Thyroid gland (tissue), 4 donors: ENCODE results near the gene DENND1C. TPM values are rescaled to one million over a fixed set of nuclear protein-coding genes. Genes with fewer than 3 reads are reported as not detected.

Experiments used
- DNase-seq, 2 donors: peaks; one replicate each; pipeline ENCODE4 v3.0.0-alpha.2; 2019
- H3K27ac ChIP-seq, 3 donors: fragments of 200-600 bp; sonication (generic); 1 replicate in 2 of 3; 2 replicates in 1 of 3; pipeline ENCODE4 v1.5.1; 2016 to 2019; ENCODE audit warnings: mild to moderate bottlenecking in 1 of 3, moderate library complexity in 1 of 3
- H3K27me3 ChIP-seq: fragments of 200-600 bp; sonication (generic); one replicate; pipeline ENCODE4 v1.5.1; 2019
- H3K36me3 ChIP-seq, 2 donors: fragments of 200-600 bp; sonication (generic); one replicate each; pipeline ENCODE4 v1.5.1; 2016 to 2019
- H3K4me1 ChIP-seq, 2 donors: fragments of 200-600 bp; sonication (generic); one replicate each; pipeline ENCODE4 v1.5.1; 2017 to 2019
- H3K4me3 ChIP-seq, 3 donors: fragments of 200-600 bp; sonication (generic); replicated peaks in 1 of 3; 1 replicate in 2 of 3; 2 replicates in 1 of 3; pipeline ENCODE4 v1.5.1; 2016; ENCODE audit warnings: mild to moderate bottlenecking in 1 of 3
- H3K9me3 ChIP-seq: fragments of 200-600 bp; sonication (generic); one replicate; pipeline ENCODE4 v1.5.1; 2017
- POLR2A ChIP-seq, 2 donors: fragments of 450-650 bp; IDR thresholded peaks; one replicate each; pipeline ENCODE4 v1.6.1; 2017; ENCODE audit warnings: antibody characterized with exemption in 2 of 2, mild to moderate bottlenecking in 2 of 2, moderate library complexity in 1 of 2
- WGBS, 2 donors: methylation state at CpG; one replicate each; pipeline ENCODE4 v1.1.5; 2017; 5-methylcytosine and 5-hydroxymethylcytosine counted together
- intact Hi-C: fragments of 100-400 bp; cut with DNase I; formaldehyde crosslinking; loops from one replicate; pipeline ENCODE4 v1.15.1; 2023
- total RNA-seq, 4 donors: library from RNA; depleted of rRNA; stranded (reverse); fragments of >200 nt; gene quantifications; one replicate each; pipeline ENCODE4 v1.2.3, GENCODE V29; 2016
- TF ChIP-seq, protein P1 (sequence below), 6 experiments: fragments of 200-600 bp in 3 of 6; fragments of 450-650 bp in 3 of 6; sonication (generic) in 3 of 6; IDR thresholded peaks; one replicate each; pipeline ENCODE4 v1.5.1; 2016 to 2019; ENCODE audit warnings: antibody characterized with exemption in 6 of 6, mild to moderate bottlenecking in 2 of 6, inconsistent platforms in 1 of 6, moderate library complexity in 1 of 6

The DENND1C gene
- total RNA-seq, 4 donors from 2014 or later, result 1.3 to 2.1 (median 1.8) TPM; not detected in 1

GRCh38 chr19:6459262-6460098 is 22.1 kb downstream of the DENND1C start, which contains the start of gene SLC25A23:
SLC25A23 (minus strand) TSS chr19:6459792; CDS start chr19:6459628, 164 bp downstream.
- DNase-seq, result peak; percentile 80 to 84
- no peaks in the 10 kb centered on the region for H3K9me3 ChIP-seq
- no peaks in the 10 kb centered on the region for H3K27me3 ChIP-seq
- peak within 1 kb of the TSS; percentile 68 to 84 (median 78) for H3K27ac ChIP-seq
- intact Hi-C loops, result no loop called here
- H3K36me3 ChIP-seq, result peaks cover 7 to 18% of the 10 kb centered on the region in 2 donors
- TF ChIP-seq POLR2A (IDR thresholded peaks at IDR 0.05), result peak in 1 of 2 donors; percentile 57
- TF ChIP-seq, protein P1, sequence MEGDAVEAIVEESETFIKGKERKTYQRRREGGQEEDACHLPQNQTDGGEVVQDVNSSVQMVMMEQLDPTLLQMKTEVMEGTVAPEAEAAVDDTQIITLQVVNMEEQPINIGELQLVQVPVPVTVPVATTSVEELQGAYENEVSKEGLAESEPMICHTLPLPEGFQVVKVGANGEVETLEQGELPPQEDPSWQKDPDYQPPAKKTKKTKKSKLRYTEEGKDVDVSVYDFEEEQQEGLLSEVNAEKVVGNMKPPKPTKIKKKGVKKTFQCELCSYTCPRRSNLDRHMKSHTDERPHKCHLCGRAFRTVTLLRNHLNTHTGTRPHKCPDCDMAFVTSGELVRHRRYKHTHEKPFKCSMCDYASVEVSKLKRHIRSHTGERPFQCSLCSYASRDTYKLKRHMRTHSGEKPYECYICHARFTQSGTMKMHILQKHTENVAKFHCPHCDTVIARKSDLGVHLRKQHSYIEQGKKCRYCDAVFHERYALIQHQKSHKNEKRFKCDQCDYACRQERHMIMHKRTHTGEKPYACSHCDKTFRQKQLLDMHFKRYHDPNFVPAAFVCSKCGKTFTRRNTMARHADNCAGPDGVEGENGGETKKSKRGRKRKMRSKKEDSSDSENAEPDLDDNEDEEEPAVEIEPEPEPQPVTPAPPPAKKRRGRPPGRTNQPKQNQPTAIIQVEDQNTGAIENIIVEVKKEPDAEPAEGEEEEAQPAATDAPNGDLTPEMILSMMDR (IDR thresholded peaks at IDR 0.05), result no peak
- WGBS, 2 donors, result 0% methylated on average over 7 to 15 of the region's 70 CpGs
- H3K4me1 ChIP-seq, result peaks cover under 1 to 10% of the 10 kb centered on the region in 2 donors
- H3K4me3 ChIP-seq, result peak within 1 kb of the TSS; percentile 33 to 79 (median 54)

- Histone ChIP-seq H3K9me3 (no peaks in the 10 kb centered on the region), H3K36me3 (peaks cover 14 to 25% of the 10 kb centered on the region in 2 donors), H3K27ac (peak overlapping the region; percentile 67 to 84 (median 68)), H3K4me1 (peaks cover 0 to 10% of the 10 kb centered on the region in 2 donors), H3K27me3 (no peaks in the 10 kb centered on the region), H3K4me3 (peak overlapping the region; percentile 33 to 79 (median 54))
- 37 to 42% methylated on average over 11 of the region's 16 CpGs for WGBS, 2 donors
- intact Hi-C loops, result no loop called here
- TF ChIP-seq POLR2A (IDR thresholded peaks at IDR 0.05), result no peak
- TF ChIP-seq, protein P1 (IDR thresholded peaks at IDR 0.05), result peak in 1 of 6 experiments; percentile 8
- peak; percentile 42 to 45 for DNase-seq
Observed at GRCh38 chr19:6458695-6459261, 22.8 kb downstream of the DENND1C start.

DNA sequence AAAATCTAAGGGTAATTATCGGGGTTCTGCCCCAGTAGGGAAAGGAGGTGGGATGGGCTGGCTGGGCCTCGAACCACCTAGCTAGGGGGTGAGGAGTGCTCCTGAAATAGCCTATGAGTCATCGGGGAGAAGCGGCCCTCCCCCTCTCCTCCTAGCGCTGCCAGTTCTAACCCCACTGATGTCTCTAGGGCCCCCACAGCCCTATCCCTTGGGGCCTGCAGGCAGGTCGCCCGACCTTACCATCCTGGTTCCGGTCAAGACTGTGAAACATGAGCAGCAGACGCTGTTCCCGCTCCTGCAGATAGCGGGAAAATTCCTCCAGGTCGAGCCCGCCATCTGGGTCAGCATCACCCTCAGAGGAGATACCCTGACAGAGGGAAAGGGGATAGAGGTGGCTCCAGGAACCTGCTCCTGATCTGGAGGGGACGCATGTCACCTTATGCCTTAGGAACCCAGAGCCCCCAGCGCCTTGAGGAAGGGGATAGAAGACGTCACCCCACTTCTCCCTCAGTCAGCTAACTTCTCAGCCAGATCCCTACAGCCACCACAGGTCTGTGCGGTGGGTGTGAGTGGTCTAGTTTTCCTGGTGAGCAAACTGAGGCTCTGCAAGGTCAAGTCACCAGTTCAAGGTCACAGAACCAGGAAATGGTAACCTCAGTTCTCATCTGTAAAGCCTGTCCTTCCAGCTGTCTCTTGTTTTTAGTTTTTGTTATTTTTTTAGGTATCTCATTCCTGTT is 23.5 kb downstream of the DENND1C start:
- Histone ChIP-seq H3K9me3 (no peaks in the 10 kb centered on the region), H3K36me3 (peaks cover 16 to 30% of the 10 kb centered on the region in 2 donors), H3K4me1 (peaks cover 0 to 10% of the 10 kb centered on the region in 2 donors), H3K27me3 (no peaks in the 10 kb centered on the region), H3K27ac (peak overlapping the region; percentile 24 to 84 (median 67)), H3K4me3 (peak overlapping the region in 1 of 3 donors; percentile 79)
- intact Hi-C loops, result no loop called here
- TF ChIP-seq, protein P1 (IDR thresholded peaks at IDR 0.05), result no peak
- no peak for DNase-seq
- 88 to 90% methylated on average over 11 to 14 of the region's 17 CpGs for whole genome bisulfite sequencing, 2 donors

- intact Hi-C loops, result no loop called here
- Histone ChIP-seq H3K36me3 (peaks cover 16 to 30% of the 10 kb centered on the region in 2 donors), H3K4me3 (no peak overlapping the region), H3K4me1 (peaks cover 0 to 23% of the 10 kb centered on the region in 2 donors), H3K9me3 (no peaks in the 10 kb centered on the region), H3K27ac (no peak overlapping the region), H3K27me3 (no peaks in the 10 kb centered on the region)
- no peak for TF ChIP-seq POLR2A (IDR thresholded peaks at IDR 0.05)
- TF ChIP-seq, protein P1 (IDR thresholded peaks at IDR 0.05), result no peak
- DNase-seq, result no peak
- WGBS, 2 donors, result 92 to 94% methylated on average over 14 to 15 of the region's 15 CpGs
Observed at GRCh38 chr19:6455924-6456323, 25.7 kb downstream of the DENND1C start.
